NK-92 (cell line): ENCODE measurements around the gene ZNF625.
"Not testable (repeated sequence)": the region's sequence is repeated elsewhere in the genome, so short reads cannot be mapped to it uniquely, and the experiment has no call there.

ENCODE experiments used
- DNase-seq: peaks from one replicate; lab custom pipeline; 2025; ENCODE audit not compliant: unreplicated experiment; lab: John Stamatoyannopoulos, UW

Gene ZNF625

GRCh38 chr19:12139269-12139668 lies 17.3 kb downstream of the ZNF625 start:
- DNase-seq: no peak

GRCh38 chr19:12137221-12137940 lies 19.2 kb downstream of the ZNF625 start:
- DNase-seq: no peak

GRCh38 chr19:12133069-12133468 lies 23.5 kb downstream of the ZNF625 start:
- DNase-seq: no peak

DNA sequence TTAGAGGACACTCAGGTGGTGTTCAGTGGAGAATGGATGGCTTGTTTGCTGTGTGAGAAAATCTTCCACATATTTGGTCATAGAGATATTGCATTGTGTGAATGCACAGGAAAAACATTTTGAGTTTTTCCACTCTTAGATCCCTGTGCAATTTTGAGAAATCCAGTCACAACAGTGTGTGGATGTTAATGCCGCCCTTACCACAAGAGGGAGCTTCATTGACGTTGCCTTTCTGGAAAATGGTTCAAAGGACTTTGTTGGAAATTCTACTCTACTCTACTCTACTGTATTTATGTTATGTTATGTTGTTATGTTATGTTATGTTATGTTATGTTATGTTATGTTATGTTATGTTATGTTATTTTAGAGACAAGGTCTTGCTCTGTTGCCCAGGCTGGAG lies 29.8 kb downstream of the ZNF625 start:
- DNase-seq: no peak

GRCh38 chr19:12117201-12117970 lies 39.1 kb downstream of the ZNF625 start:
- no peak for DNase-seq

DNA sequence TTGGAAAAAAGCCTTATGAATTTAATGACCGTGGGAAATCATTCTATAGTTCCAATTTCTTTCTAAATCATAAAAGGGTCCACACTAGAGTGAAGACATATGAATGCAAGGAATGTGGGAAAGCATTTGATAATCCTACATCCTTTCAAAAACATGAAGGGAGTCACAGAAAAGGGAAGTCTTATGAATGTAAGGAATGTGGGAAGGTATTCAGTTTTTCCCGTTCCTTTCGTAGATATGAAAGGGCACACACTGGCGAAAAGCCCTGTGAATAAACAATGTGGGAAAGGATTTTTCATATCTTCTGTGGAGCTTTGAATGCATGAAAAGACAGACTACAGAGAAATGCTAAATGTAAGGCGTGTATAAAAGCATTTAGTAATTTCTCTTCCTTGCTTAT lies 43.4 kb downstream of the ZNF625 start:
- no peak for DNase-seq

DNA sequence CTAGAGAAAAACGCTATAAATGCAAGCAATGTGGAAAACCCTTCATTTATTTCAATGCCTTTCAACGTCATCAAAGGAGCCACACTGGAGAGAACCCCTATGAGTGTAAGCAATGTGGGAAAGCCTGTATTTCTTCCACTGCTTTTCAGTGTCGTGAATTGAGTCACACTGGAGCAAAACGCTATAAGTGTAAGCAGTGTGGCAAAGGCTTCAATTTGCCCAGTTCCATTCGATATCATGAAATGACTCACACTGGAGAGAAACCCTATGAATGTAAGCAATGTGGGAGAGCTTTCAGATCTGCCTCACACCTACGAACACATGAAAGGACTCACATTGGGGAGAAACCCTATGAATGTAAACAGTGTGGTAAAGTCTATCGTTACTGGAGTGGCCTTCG lies 43.8 kb downstream of the ZNF625 start:
- no peak for DNase-seq

GRCh38 chr19:12111943-12112637 lies 44.4 kb downstream of the ZNF625 start:
- no peak for DNase-seq

DNA sequence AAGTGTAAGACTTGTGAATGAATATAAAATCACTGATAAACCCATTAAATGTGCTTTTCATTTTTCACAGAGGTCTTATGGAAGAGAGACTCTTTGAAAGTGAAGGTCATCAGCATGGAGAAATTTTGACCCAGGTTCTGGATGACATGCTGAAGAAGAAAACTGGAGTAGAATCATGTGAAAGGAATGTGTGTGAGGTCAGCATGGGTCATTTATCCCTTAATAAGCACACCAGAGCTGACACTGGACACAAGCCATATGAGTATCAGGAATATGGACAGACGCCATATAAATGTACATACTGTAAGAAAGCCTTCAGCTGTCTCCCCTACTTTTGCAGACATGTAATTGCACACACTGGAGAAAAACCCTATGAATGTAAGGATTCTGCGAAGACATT lies 45.4 kb downstream of the ZNF625 start:
- DNase-seq: no peak

DNA sequence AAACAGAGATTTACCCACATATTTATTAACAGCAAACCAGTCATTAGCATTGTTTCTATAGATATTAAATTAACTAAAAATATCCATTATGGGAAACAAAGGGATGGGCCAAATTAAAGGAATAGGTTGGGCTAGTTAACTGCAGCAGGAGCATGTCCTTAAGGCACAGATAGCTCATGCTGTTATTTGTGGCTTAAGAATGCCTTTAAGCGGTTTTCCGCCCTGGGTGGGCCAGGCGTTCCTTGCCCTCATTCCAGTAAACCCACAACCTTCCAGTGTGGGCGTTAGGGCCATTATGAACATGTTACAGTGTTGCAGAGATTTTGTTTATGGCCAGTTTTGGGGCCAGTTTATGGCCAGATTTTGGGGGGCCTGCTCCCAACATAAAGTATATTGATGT lies 52.6 kb downstream of the ZNF625 start:
- DNase-seq: not testable (repeated sequence)

DNA sequence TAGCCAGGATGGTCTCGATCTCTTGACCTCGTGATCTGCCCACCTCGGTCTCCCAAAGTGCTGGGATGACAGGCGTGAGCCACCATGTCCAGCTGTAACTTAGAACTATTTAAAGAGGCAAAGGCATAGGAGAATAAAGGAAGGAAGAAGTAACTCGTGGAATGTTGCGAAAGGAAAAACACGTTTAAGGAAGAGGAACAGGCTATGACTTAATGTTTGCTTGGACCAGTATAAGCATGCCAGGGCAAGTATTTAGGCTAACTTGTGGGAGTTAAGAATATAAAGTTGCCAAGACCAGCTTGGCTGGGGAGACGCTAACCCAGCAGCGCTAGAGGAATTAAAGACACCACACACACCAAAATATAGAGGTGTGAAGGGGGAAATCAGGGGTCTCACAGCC lies 58.5 kb downstream of the ZNF625 start:
- no peak for DNase-seq

DNA sequence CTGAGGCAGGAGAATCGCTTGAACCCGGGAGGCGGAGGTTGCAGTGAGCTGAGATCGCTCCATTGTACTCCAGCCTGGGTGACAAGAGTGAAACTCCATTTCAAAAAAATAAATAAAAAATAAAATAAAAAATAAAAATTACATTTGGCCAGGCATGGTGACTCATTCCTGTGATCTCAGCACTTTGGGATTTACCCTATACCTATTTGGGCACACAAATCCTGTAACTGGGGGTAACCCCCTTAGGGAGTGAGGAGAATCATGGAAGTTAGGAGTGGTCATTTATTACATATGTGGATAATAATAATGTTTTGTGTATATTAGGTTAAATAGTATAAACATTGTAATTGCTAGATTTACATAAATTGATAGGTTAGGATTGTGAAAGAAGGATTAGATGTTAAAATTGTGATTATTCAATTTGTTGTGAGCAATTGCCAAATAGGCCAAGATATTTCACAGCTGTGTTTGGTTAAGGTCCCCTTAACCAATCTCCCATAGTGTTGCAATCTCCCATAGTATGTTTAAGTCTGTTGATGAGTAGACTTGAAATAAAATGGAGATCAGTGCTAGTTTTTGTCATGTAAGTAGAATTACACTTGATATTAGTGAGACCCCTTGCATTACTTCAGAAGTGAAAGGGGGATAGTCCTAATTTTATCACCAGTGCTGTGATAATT lies 61.3 kb downstream of the ZNF625 start:
- DNase-seq: no peak
